ENCODE results near the gene FBN1. TPM values are rescaled to one million over a fixed set of nuclear protein-coding genes. Genes with fewer than 3 reads are reported as not detected.

Gene FBN1
- total RNA-seq, 1 experiment from 2014 or later: 0.43 TPM

- Mint-ChIP-seq H3K9me3 (ENCODE audit: unreplicated experiment) (no peaks in the 10 kb centered on the region), H3K36me3 (ENCODE audit: insufficient read depth, unreplicated experiment) (no peaks in the 10 kb centered on the region), H3K27me3 (ENCODE audit: insufficient read depth, unreplicated experiment) (peaks cover 4% of the 10 kb centered on the region), H3K4me1 (ENCODE audit: low read depth, unreplicated experiment) (peaks cover 20% of the 10 kb centered on the region), H3K27ac (ENCODE audit: unreplicated experiment) (no peak overlapping the region), H3K4me3 (ENCODE audit: unreplicated experiment) (no peak overlapping the region)
- TF ChIP-seq, protein P1, sequence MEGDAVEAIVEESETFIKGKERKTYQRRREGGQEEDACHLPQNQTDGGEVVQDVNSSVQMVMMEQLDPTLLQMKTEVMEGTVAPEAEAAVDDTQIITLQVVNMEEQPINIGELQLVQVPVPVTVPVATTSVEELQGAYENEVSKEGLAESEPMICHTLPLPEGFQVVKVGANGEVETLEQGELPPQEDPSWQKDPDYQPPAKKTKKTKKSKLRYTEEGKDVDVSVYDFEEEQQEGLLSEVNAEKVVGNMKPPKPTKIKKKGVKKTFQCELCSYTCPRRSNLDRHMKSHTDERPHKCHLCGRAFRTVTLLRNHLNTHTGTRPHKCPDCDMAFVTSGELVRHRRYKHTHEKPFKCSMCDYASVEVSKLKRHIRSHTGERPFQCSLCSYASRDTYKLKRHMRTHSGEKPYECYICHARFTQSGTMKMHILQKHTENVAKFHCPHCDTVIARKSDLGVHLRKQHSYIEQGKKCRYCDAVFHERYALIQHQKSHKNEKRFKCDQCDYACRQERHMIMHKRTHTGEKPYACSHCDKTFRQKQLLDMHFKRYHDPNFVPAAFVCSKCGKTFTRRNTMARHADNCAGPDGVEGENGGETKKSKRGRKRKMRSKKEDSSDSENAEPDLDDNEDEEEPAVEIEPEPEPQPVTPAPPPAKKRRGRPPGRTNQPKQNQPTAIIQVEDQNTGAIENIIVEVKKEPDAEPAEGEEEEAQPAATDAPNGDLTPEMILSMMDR (IDR thresholded peaks at IDR 0.05; ENCODE audit: insufficient read depth in 1 of 2, low read depth in 1 of 2, low read length in 1 of 2, severe bottlenecking in 1 of 2, unreplicated experiment in 1 of 2): no peak
- Histone ChIP-seq H3K9me3 (no peaks in the 10 kb centered on the region), H3K36me3 (ENCODE audit: control insufficient read depth, insufficient read depth, low read length) (no peaks in the 10 kb centered on the region), H3K4me3 (ENCODE audit: low read depth, low read length) (no peak overlapping the region), H3K4me1 (peaks cover 18% of the 10 kb centered on the region), H3K27me3 (replicated peaks; ENCODE audit: control insufficient read depth, insufficient read depth, low read length) (no peaks in the 10 kb centered on the region)
- no TSS peak for BruUV-seq (replicated peaks)
- CTCF ChIA-PET: no interaction called here
- intact Hi-C loops (cut with micrococcal nuclease; ENCODE audit: unreplicated experiment): no loop called here
- no peak for DNase-seq
- POLR2A ChIA-PET: no interaction called here
Observed at GRCh38 chr15:48680841-48681240, 35.3 kb upstream of the FBN1 start.

DNA sequence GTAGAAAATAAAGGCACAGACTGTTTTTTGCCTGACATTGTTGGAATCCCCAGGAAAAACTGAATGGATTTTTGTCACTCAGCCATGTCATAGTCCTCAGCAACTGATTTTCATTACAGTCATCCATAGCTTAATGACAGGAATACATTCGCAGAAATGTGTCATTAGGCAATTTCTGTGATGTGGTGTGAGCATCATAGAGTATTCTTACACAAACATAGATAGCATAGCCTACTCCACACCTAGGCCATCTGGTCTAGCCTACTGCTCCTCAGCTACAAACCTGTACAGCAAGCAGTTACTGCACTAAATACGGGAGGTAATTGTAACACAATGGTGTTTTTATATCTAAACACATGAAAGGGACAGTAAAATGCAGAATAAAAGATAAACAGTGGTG is 34.4 kb upstream of the FBN1 start:
- ChIA-PET CTCF (no interaction called here), POLR2A (no interaction called here)
- DNase-seq: no peak
- Histone ChIP-seq H3K36me3 (ENCODE audit: control insufficient read depth, insufficient read depth, low read length) (no peaks in the 10 kb centered on the region), H3K4me1 (peaks cover 18% of the 10 kb centered on the region), H3K27me3 (replicated peaks; ENCODE audit: control insufficient read depth, insufficient read depth, low read length) (no peaks in the 10 kb centered on the region), H3K9me3 (no peaks in the 10 kb centered on the region), H3K4me3 (ENCODE audit: low read depth, low read length) (no peak overlapping the region)
- peaks cover 5% of the 10 kb centered on the region for H3K27me3 Mint-ChIP-seq (ENCODE audit: insufficient read depth, unreplicated experiment)
- TF ChIP-seq, protein P1 (IDR thresholded peaks at IDR 0.05; ENCODE audit: insufficient read depth in 1 of 2, low read depth in 1 of 2, low read length in 1 of 2, severe bottlenecking in 1 of 2, unreplicated experiment in 1 of 2): no peak
- peaks cover 20% of the 10 kb centered on the region for H3K4me1 Mint-ChIP-seq (ENCODE audit: low read depth, unreplicated experiment)
- H3K27ac Mint-ChIP-seq (ENCODE audit: unreplicated experiment): no peak overlapping the region
- no peak overlapping the region for H3K4me3 Mint-ChIP-seq (ENCODE audit: unreplicated experiment)
- no TSS peak for BruUV-seq (replicated peaks)
- H3K9me3 Mint-ChIP-seq (ENCODE audit: unreplicated experiment): no peaks in the 10 kb centered on the region
- intact Hi-C loops (cut with micrococcal nuclease; ENCODE audit: unreplicated experiment): no loop called here
- H3K36me3 Mint-ChIP-seq (ENCODE audit: insufficient read depth, unreplicated experiment): no peaks in the 10 kb centered on the region

- TF ChIP-seq, protein P1 (IDR thresholded peaks at IDR 0.05; ENCODE audit: insufficient read depth in 1 of 2, low read depth in 1 of 2, low read length in 1 of 2, severe bottlenecking in 1 of 2, unreplicated experiment in 1 of 2): no peak
- Mint-ChIP-seq H3K36me3 (ENCODE audit: insufficient read depth, unreplicated experiment) (no peaks in the 10 kb centered on the region), H3K9me3 (ENCODE audit: unreplicated experiment) (no peaks in the 10 kb centered on the region), H3K4me3 (ENCODE audit: unreplicated experiment) (no peak overlapping the region), H3K4me1 (ENCODE audit: low read depth, unreplicated experiment) (peaks cover 20% of the 10 kb centered on the region), H3K27me3 (ENCODE audit: insufficient read depth, unreplicated experiment) (peaks cover 8% of the 10 kb centered on the region), H3K27ac (ENCODE audit: unreplicated experiment) (no peak overlapping the region)
- no peak overlapping the region for H3K4me3 ChIP-seq (ENCODE audit: low read depth, low read length)
- ChIA-PET CTCF (no interaction called here), POLR2A (no interaction called here)
- no peak for DNase-seq
- H3K27me3 ChIP-seq (replicated peaks; ENCODE audit: control insufficient read depth, insufficient read depth, low read length): no peaks in the 10 kb centered on the region
- intact Hi-C loops (cut with micrococcal nuclease; ENCODE audit: unreplicated experiment): no loop called here
- H3K4me1 ChIP-seq: peaks cover 12% of the 10 kb centered on the region
- H3K9me3 ChIP-seq: no peaks in the 10 kb centered on the region
- BruUV-seq (replicated peaks): no TSS peak
- no peaks in the 10 kb centered on the region for H3K36me3 ChIP-seq (ENCODE audit: control insufficient read depth, insufficient read depth, low read length)
Observed at GRCh38 chr15:48678851-48679250, 33.3 kb upstream of the FBN1 start.
